Measurements from ENCODE around the gene GBGT1.
A peak's percentile ranks its signal among the peaks of the same experiment; 100 is the strongest.

Gene GBGT1

DNA sequence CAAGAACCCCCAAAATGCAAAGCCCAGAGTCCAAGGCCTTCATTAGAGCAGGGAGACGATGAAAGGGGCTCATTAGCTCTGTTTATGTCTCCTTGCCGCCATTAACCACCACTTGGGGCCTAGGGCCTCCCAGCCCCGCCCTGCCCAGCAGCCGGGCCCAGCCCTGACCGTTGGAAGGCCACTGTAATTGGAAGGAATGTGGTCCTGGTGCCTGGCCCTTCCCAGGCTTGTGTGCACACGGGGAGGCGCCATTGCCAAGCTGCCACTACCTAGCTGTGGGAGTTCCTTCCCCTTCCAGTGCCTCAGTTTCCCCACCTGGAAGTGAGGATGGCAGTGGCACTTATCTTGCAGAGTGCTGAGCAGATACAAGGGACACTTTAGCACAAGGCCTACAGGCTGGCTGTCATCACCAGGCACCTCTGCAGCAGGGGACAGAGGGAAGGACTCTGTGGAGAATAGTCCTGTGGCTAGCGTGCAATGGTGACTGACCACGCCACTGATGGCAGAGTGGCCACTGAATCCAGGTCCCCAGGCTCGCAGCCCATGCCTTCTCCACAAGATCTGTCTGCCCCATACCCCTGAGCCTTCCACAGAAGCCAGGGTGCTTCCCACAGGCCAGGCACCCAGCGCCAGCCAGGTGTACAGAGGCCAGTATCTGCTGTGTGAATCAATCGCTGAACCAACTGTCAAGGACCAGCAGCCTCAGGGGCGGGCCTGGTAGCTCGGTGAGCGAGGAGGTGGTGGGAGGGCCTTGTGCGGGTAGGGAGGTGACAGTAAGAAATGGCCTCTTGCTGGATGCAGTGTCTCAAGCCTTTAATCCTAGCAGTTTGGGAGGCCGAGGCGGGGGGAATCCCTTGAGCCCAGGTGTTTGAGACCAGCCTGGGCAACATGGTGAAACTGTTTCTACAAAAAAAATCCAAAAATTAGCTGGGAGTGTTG is 20.8 kb downstream of the GBGT1 start:
- DNase-seq: no peak

- no peak for DNase-seq
Measured at GRCh38 chr9:133141833-133142595, 21.7 kb downstream of the GBGT1 start.

GRCh38 chr9:133140606-133141005 is 23.1 kb downstream of the GBGT1 start:
- no peak for DNase-seq

GRCh38 chr9:133140174-133140505 is 23.6 kb downstream of the GBGT1 start:
- no peak for DNase-seq

- no peak for DNase-seq
Measured at GRCh38 chr9:133139246-133140173, 24.2 kb downstream of the GBGT1 start.

GRCh38 chr9:133137451-133138231 is 26.1 kb downstream of the GBGT1 start:
- no peak for DNase-seq

- DNase-seq: peak; percentile 87
Measured at GRCh38 chr9:133135146-133135745, 28.5 kb downstream of the GBGT1 start.

DNA sequence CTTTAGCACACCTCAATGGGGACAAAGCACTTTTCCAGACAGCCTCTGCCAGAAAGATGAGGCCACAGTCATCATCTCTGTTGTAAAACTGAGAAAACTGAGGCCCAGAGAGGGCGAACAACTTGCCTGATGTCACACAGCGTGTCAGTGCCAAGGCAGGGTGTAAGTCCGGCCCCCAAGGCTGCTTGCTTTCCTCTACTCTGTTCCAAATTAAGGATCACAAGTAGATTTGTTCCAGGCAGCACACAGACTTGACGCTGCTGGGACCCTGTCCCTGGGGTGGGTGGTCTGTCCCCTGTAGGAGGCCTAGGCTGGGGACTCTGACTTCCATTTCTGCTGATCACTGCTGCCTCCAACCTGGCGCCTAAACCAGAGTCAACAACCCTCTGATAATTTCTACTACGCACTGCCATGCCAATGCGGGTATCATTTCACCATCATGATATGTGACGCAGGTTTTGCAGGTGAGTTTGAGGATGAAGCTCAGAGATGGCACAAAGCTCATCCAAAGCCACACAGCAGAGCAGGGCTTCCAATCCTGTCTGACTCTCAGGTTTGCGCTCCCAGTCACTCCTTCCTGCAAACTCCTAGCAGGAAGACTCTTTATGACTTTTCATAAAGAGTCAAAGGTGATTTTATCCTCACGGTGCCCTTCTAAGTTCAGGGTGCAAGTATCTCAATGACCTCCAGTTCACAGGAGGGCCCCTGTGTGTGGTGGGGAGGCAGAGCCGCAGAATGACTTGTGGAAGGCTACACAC is 29.1 kb downstream of the GBGT1 start:
- no peak for DNase-seq

- DNase-seq: peak; percentile 94
Measured at GRCh38 chr9:133133681-133134387, 29.9 kb downstream of the GBGT1 start.

GRCh38 chr9:133132174-133132573 is 31.5 kb downstream of the GBGT1 start:
- DNase-seq: no peak

- no peak for DNase-seq
Measured at GRCh38 chr9:133131506-133131905, 32.2 kb downstream of the GBGT1 start.

DNA sequence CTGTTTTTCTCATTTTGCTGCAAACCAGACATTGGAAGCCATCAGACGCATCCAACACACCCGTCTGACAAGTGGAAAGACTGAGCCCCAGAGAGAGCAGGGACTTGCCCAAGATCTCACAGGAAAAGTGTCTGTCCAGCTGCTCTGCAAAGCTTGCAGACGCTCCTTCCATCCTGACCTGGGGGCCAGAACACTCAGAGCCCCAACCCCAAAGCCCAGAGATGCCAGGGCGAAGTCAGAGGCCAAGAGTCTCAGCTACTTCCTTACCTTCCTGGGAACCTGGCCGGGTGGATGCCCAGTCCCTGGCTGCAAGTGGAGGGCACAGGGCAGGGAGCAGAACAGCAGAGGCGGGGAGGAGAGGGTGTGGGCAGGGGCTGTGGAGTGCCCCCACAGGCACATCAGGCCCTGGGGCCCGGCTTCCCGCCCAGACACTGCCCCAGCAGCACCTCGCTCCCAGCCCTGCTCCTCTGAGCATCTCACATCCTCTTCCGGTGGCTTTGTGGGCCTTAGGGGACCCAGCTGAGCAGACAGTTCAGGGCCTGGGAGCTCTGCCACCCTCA is 32.9 kb downstream of the GBGT1 start:
- DNase-seq: no peak

GRCh38 chr9:133129001-133129795 is 34.5 kb downstream of the GBGT1 start:
- no peak for DNase-seq

- DNase-seq: no peak
Measured at GRCh38 chr9:133128152-133128551, 35.6 kb downstream of the GBGT1 start.

DNA sequence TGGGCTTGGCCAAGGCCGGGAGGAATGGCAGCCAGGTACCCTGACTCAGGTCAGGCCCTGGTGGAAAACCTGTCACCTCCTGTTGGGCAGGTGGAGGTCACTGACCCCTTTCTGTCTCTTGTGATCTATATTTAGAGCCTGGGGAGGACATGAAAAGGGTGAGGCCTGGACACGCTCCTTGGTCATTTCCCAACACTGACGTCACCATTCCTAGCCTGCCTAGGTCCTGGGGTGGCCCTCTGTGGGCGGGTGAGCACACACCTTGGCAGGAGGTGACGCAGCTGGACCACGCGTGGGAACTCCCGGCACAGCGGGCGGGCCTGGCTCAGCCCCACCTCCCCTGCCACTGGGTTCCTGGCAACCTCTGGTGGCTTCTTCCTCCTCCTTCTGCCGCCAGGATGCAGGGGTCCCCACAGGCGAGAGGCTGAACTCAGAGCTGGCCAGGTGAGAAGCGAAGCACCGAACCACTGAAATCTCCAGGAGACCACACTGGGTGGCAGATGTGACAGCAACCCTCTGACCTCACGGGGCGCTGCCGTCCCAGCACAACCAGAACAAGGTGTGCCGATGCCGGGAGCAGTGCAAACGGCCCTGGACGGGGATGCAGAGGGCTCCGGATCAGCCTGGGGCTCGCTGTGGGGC is 36.3 kb downstream of the GBGT1 start:
- no peak for DNase-seq

GRCh38 chr9:133126697-133127339 is 36.9 kb downstream of the GBGT1 start:
- DNase-seq: no peak

DNA sequence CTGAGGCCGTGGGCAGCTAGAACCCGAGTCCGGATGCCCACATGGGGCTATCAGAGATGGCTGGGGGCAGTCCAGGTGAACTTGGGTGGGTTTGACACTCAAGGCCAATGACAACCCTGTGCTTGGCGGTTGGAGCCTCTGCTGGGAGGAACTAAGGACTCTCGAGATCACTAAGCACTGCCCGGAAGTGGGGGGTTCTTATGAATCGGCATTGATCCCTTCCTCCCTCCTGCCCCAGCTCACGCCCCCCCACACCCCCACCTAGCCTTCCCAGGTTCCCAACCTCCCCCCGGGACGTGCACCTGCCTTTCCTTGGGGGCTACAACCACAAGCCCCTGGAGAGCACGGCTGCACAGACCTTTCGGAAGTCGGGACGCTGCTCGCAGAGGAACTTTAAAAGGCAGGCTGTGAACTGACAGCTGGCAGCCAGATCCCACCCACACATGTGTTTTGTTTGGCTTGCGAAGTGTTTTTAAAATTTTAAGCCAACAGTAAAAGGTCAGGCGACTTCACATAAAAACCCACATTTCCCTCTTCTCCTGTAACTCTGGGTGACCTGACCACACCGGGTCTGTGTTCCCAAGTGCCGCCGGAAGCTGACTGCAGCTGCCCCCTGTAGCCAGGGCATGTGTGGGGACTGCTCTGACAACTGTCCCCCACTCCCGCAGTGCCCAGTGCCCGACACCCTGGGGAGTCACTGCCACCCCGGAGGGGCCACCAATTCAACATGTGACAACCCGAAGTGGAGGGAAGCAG is 37.6 kb downstream of the GBGT1 start:
- peak; percentile 53 for DNase-seq

All from fibroblast of skin of back (primary cell).